Measurements from ENCODE around the gene GALK1.

DNA sequence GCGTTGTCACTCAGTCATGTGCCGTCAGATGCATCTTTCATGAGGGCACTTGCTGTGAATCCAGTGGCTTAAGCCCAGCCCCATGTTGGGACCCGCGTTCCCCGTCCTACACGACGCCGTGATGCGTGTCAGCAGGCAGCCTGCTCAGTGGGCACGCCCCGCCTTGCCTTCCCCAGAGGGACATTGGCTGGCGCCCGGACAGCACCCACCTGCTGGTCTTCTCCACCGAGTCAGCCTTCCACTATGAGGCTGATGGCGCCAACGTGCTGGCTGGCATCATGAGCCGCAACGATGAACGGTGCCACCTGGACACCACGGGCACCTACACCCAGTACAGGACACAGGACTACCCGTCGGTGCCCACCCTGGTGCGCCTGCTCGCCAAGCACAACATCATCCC lies 34.9 kb downstream of the GALK1 start:
- TF ChIP-seq, protein P1, sequence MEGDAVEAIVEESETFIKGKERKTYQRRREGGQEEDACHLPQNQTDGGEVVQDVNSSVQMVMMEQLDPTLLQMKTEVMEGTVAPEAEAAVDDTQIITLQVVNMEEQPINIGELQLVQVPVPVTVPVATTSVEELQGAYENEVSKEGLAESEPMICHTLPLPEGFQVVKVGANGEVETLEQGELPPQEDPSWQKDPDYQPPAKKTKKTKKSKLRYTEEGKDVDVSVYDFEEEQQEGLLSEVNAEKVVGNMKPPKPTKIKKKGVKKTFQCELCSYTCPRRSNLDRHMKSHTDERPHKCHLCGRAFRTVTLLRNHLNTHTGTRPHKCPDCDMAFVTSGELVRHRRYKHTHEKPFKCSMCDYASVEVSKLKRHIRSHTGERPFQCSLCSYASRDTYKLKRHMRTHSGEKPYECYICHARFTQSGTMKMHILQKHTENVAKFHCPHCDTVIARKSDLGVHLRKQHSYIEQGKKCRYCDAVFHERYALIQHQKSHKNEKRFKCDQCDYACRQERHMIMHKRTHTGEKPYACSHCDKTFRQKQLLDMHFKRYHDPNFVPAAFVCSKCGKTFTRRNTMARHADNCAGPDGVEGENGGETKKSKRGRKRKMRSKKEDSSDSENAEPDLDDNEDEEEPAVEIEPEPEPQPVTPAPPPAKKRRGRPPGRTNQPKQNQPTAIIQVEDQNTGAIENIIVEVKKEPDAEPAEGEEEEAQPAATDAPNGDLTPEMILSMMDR (IDR thresholded peaks at IDR 0.05; ENCODE audit: insufficient read depth, low read length, poor library complexity, severe bottlenecking), result no peak
- no peak for TF ChIP-seq EZH2phosphoT487 (conservative IDR thresholded peaks at IDR 0.05; ENCODE audit: low read length)

Measured in SU-DHL-6 (cell line).